ENCODE results near the gene PGA4. TPM values are rescaled to one million over a fixed set of nuclear protein-coding genes. Genes with fewer than 3 reads are reported as not detected.
"Not testable (repeated sequence)": the region's sequence is repeated elsewhere in the genome, so short reads cannot be mapped to it uniquely, and the experiment has no call there.

PGA4 gene
- total and polyA plus RNA-seq, 9 donors: 0.66 to 4.4 (median 1.7) TPM

- H3K9me3 ChIP-seq (replicated peaks; ENCODE audit: control insufficient read depth, low read depth, low read length); DNase-seq: not testable (repeated sequence)
- no CpG with 5 or more reads among the region's 10 CpGs for WGBS (ENCODE audit: insufficient coverage)
Measured at GRCh38 chr11:61226457-61227137, 4.5 kb downstream of the PGA4 start.

GRCh38 chr11:61229458-61229857, 7.3 kb downstream of the PGA4 start:
- not testable (repeated sequence) for H3K27me3 ChIP-seq (ENCODE audit: control insufficient read depth, insufficient read depth, low read length); H3K4me1 ChIP-seq (ENCODE audit: control insufficient read depth, insufficient read depth, low read length); H3K36me3 ChIP-seq (ENCODE audit: control insufficient read depth, insufficient read depth, low read length); H3K4me3 ChIP-seq (ENCODE audit: low read length); DNase-seq; H3K9me3 ChIP-seq (replicated peaks; ENCODE audit: control insufficient read depth, low read depth, low read length); H3K27ac ChIP-seq (ENCODE audit: low read length)
- no CpG with 5 or more reads among the region's 6 CpGs for WGBS (ENCODE audit: insufficient coverage)

More at GRCh38 chr11:61226457-61227137, 4.5 kb downstream of the PGA4 start:
- H3K27me3 ChIP-seq (ENCODE audit: control insufficient read depth, insufficient read depth, low read length); H3K27ac ChIP-seq (ENCODE audit: low read length); H3K4me3 ChIP-seq (ENCODE audit: low read length); H3K36me3 ChIP-seq (ENCODE audit: control insufficient read depth, insufficient read depth, low read length); H3K4me1 ChIP-seq (ENCODE audit: control insufficient read depth, insufficient read depth, low read length): not testable (repeated sequence)

- H3K4me3 ChIP-seq (ENCODE audit: low read length); H3K36me3 ChIP-seq (ENCODE audit: control insufficient read depth, insufficient read depth, low read length); H3K27ac ChIP-seq (ENCODE audit: low read length); H3K27me3 ChIP-seq (ENCODE audit: control insufficient read depth, insufficient read depth, low read length); H3K9me3 ChIP-seq (replicated peaks; ENCODE audit: control insufficient read depth, low read depth, low read length); DNase-seq; H3K4me1 ChIP-seq (ENCODE audit: control insufficient read depth, insufficient read depth, low read length): not testable (repeated sequence)
- WGBS (ENCODE audit: insufficient coverage): no CpG with 5 or more reads among the region's 15 CpGs
Measured at GRCh38 chr11:61231033-61231432, 8.9 kb downstream of the PGA4 start.

- not testable (repeated sequence) for H3K27me3 ChIP-seq (ENCODE audit: control insufficient read depth, insufficient read depth, low read length); DNase-seq; H3K36me3 ChIP-seq (ENCODE audit: control insufficient read depth, insufficient read depth, low read length); H3K4me3 ChIP-seq (ENCODE audit: low read length); H3K4me1 ChIP-seq (ENCODE audit: control insufficient read depth, insufficient read depth, low read length); H3K9me3 ChIP-seq (replicated peaks; ENCODE audit: control insufficient read depth, low read depth, low read length); H3K27ac ChIP-seq (ENCODE audit: low read length)
- no CpG with 5 or more reads among the region's 5 CpGs for WGBS (ENCODE audit: insufficient coverage)
Measured at GRCh38 chr11:61231585-61231984, 9.4 kb downstream of the PGA4 start.

GRCh38 chr11:61232548-61233145, 10.5 kb downstream of the PGA4 start:
- not testable (repeated sequence) for DNase-seq; H3K36me3 ChIP-seq (ENCODE audit: control insufficient read depth, insufficient read depth, low read length); H3K9me3 ChIP-seq (replicated peaks; ENCODE audit: control insufficient read depth, low read depth, low read length); H3K27me3 ChIP-seq (ENCODE audit: control insufficient read depth, insufficient read depth, low read length); H3K4me3 ChIP-seq (ENCODE audit: low read length); H3K27ac ChIP-seq (ENCODE audit: low read length); H3K4me1 ChIP-seq (ENCODE audit: control insufficient read depth, insufficient read depth, low read length)
- no CpG with 5 or more reads among the region's 3 CpGs for WGBS (ENCODE audit: insufficient coverage)

GRCh38 chr11:61237130-61237529, 15.0 kb downstream of the PGA4 start:
- H3K9me3 ChIP-seq (replicated peaks; ENCODE audit: control insufficient read depth, low read depth, low read length); H3K27me3 ChIP-seq (ENCODE audit: control insufficient read depth, insufficient read depth, low read length); H3K27ac ChIP-seq (ENCODE audit: low read length); H3K4me3 ChIP-seq (ENCODE audit: low read length); DNase-seq; H3K4me1 ChIP-seq (ENCODE audit: control insufficient read depth, insufficient read depth, low read length); H3K36me3 ChIP-seq (ENCODE audit: control insufficient read depth, insufficient read depth, low read length): not testable (repeated sequence)
- no CpG with 5 or more reads among the region's 4 CpGs for WGBS (ENCODE audit: insufficient coverage)

GRCh38 chr11:61240288-61240687, 18.1 kb downstream of the PGA4 start:
- not testable (repeated sequence) for H3K36me3 ChIP-seq (ENCODE audit: control insufficient read depth, insufficient read depth, low read length); H3K4me1 ChIP-seq (ENCODE audit: control insufficient read depth, insufficient read depth, low read length); H3K27ac ChIP-seq (ENCODE audit: low read length); H3K27me3 ChIP-seq (ENCODE audit: control insufficient read depth, insufficient read depth, low read length); H3K9me3 ChIP-seq (replicated peaks; ENCODE audit: control insufficient read depth, low read depth, low read length); H3K4me3 ChIP-seq (ENCODE audit: low read length); DNase-seq
- no CpG with 5 or more reads among the region's 8 CpGs for WGBS (ENCODE audit: insufficient coverage)

GRCh38 chr11:61240875-61241274, 18.7 kb downstream of the PGA4 start, which contains the start of gene PGA5:
Gene PGA5, plus strand, starts transcription at chr11:61241175. Its CDS starts 52 bp downstream, at chr11:61241227.
- not testable (repeated sequence) for H3K4me1 ChIP-seq (ENCODE audit: control insufficient read depth, insufficient read depth, low read length); H3K9me3 ChIP-seq (replicated peaks; ENCODE audit: control insufficient read depth, low read depth, low read length); H3K27me3 ChIP-seq (ENCODE audit: control insufficient read depth, insufficient read depth, low read length); H3K4me3 ChIP-seq (ENCODE audit: low read length); H3K27ac ChIP-seq (ENCODE audit: low read length); DNase-seq; H3K36me3 ChIP-seq (ENCODE audit: control insufficient read depth, insufficient read depth, low read length)
- WGBS (ENCODE audit: insufficient coverage): no CpG with 5 or more reads among the region's 8 CpGs

GRCh38 chr11:61241526-61241925, 19.4 kb downstream of the PGA4 start:
- H3K27me3 ChIP-seq (ENCODE audit: control insufficient read depth, insufficient read depth, low read length); H3K4me1 ChIP-seq (ENCODE audit: control insufficient read depth, insufficient read depth, low read length); H3K9me3 ChIP-seq (replicated peaks; ENCODE audit: control insufficient read depth, low read depth, low read length); DNase-seq; H3K36me3 ChIP-seq (ENCODE audit: control insufficient read depth, insufficient read depth, low read length); H3K27ac ChIP-seq (ENCODE audit: low read length); H3K4me3 ChIP-seq (ENCODE audit: low read length): not testable (repeated sequence)
- no CpG with 5 or more reads among the region's 5 CpGs for WGBS (ENCODE audit: insufficient coverage)

- not testable (repeated sequence) for DNase-seq; H3K27me3 ChIP-seq (ENCODE audit: control insufficient read depth, insufficient read depth, low read length); H3K4me3 ChIP-seq (ENCODE audit: low read length); H3K27ac ChIP-seq (ENCODE audit: low read length); H3K36me3 ChIP-seq (ENCODE audit: control insufficient read depth, insufficient read depth, low read length); H3K4me1 ChIP-seq (ENCODE audit: control insufficient read depth, insufficient read depth, low read length); H3K9me3 ChIP-seq (replicated peaks; ENCODE audit: control insufficient read depth, low read depth, low read length)
- WGBS (ENCODE audit: insufficient coverage): no CpG with 5 or more reads among the region's 10 CpGs
Measured at GRCh38 chr11:61245284-61245964, 23.3 kb downstream of the PGA4 start.
